ENCODE results near the gene CD59. TPM values are rescaled to one million over a fixed set of nuclear protein-coding genes. Genes with fewer than 3 reads are reported as not detected.

The CD59 gene
- total and polyA plus RNA-seq, 9 of the 15 experiments (the other 6 are each of a cell fraction or from before 2014, with no cell fraction given) = 38.1 to 338 (median 173) TPM

DNA sequence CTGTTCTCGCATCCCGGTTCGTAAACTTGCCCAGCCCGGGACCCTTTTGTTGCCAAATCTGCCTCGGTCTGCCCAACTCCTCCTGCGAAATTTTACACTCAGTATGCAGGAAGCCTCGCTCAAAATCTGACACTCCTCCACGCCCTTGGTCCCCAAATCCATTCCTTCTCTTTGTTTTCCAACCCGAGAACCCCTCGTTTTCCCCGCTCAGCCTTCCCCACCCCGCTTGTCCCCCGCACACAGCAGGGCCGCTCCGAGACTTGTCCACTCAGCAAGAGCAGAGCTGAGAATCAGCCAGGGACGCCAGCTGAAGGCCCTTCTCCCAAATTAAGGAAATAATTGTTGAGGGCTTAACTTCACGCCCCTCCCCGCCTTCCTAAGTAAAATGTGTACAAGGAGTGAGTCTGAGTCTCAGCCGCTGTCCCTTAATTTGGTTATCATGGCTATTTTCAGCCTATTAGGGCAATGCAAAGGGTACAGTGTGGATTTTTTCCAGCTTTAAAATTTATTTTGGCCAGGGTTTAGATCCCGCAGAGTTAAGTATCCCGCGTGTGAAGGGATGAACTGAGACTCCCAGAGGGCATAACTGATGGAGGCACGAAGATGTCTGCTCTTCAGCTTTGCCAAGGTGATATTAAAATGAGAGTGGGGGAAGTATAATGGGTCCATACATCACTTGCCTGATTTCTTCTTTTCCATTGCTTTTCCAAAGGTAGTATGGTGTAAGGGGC is 38.7 kb upstream of the CD59 start (continued):
- TF ChIP-seq, protein P1, sequence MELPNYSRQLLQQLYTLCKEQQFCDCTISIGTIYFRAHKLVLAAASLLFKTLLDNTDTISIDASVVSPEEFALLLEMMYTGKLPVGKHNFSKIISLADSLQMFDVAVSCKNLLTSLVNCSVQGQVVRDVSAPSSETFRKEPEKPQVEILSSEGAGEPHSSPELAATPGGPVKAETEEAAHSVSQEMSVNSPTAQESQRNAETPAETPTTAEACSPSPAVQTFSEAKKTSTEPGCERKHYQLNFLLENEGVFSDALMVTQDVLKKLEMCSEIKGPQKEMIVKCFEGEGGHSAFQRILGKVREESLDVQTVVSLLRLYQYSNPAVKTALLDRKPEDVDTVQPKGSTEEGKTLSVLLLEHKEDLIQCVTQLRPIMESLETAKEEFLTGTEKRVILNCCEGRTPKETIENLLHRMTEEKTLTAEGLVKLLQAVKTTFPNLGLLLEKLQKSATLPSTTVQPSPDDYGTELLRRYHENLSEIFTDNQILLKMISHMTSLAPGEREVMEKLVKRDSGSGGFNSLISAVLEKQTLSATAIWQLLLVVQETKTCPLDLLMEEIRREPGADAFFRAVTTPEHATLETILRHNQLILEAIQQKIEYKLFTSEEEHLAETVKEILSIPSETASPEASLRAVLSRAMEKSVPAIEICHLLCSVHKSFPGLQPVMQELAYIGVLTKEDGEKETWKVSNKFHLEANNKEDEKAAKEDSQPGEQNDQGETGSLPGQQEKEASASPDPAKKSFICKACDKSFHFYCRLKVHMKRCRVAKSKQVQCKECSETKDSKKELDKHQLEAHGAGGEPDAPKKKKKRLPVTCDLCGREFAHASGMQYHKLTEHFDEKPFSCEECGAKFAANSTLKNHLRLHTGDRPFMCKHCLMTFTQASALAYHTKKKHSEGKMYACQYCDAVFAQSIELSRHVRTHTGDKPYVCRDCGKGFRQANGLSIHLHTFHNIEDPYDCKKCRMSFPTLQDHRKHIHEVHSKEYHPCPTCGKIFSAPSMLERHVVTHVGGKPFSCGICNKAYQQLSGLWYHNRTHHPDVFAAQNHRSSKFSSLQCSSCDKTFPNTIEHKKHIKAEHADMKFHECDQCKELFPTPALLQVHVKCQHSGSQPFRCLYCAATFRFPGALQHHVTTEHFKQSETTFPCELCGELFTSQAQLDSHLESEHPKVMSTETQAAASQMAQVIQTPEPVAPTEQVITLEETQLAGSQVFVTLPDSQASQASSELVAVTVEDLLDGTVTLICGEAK (IDR thresholded peaks at IDR 0.05) = peak; percentile 32; the same call in 1 of the 2 replicates
- TF ChIP-seq, protein P1 (CRISPR knock-in tag; IDR thresholded peaks at IDR 0.05) = no peak
- TF ChIP-seq CREM (IDR thresholded peaks at IDR 0.05; ENCODE audit: low read depth) = no peak
- no peak for TF ChIP-seq ZNF79 (CRISPR knock-in tag; IDR thresholded peaks at IDR 0.05; ENCODE audit: low read depth)
- TF ChIP-seq DPF2 (IDR thresholded peaks at IDR 0.05) = 0 out of 2 replicates have a peak, but pooled peaks have one; percentile 30
- 0 out of 2 replicates have a peak, but pooled peaks have one; percentile 20 for TF ChIP-seq ZBTB1 (CRISPR knock-in tag; IDR thresholded peaks at IDR 0.05; ENCODE audit: borderline replicate concordance, low read depth)
- TF ChIP-seq ZNF551 (CRISPR knock-in tag; IDR thresholded peaks at IDR 0.05) = no peak

Measured in K562 (cell line).